Measurements from ENCODE around the gene FOXE1.
A peak's percentile ranks its signal among the peaks of the same experiment; 100 is the strongest.

Gene FOXE1

GRCh38 chr9:97903177-97903576, 50.2 kb downstream of the FOXE1 start:
- Mint-ChIP-seq H3K4me1 (peaks cover 69% of the 10 kb centered on the region), H3K4me3 (peak overlapping the region; percentile 18), H3K27me3 (no peaks in the 10 kb centered on the region), H3K36me3 (ENCODE audit: low read depth) (peaks cover 23% of the 10 kb centered on the region), H3K27ac (no peak overlapping the region), H3K9me3 (no peaks in the 10 kb centered on the region)
- no peak for DNase-seq
- peak; percentile 37 for ATAC-seq

DNA sequence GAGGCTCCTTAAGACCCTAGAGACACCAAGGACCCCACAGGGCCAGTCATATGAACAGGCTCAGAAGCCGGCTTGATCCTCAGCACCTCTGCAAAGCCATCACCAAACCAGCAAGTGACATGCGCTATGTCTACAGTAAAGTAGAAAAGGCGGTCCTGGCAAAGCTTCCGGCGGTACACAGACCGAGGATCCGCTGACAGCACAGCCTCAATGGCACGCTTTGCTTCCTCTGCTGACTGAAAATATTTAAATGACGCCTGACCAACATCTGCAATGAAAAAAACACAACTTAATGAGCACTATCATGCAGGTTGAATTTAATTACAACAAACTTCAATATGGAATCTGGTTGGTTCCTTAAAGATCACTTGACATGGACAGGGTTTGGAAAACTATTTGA, 51.7 kb downstream of the FOXE1 start:
- ATAC-seq: peak; percentile 67
- Mint-ChIP-seq H3K4me3 (peak overlapping the region; percentile 67), H3K9me3 (no peaks in the 10 kb centered on the region), H3K36me3 (ENCODE audit: low read depth) (peaks cover 29% of the 10 kb centered on the region), H3K27ac (peak overlapping the region; percentile 75), H3K27me3 (no peaks in the 10 kb centered on the region), H3K4me1 (peaks cover 75% of the 10 kb centered on the region)
- peak; percentile 37 for DNase-seq

GRCh38 chr9:97905228-97905627, 52.2 kb downstream of the FOXE1 start:
- Mint-ChIP-seq H3K9me3 (no peaks in the 10 kb centered on the region), H3K27me3 (no peaks in the 10 kb centered on the region), H3K4me1 (peaks cover 80% of the 10 kb centered on the region), H3K27ac (peak overlapping the region; percentile 75), H3K36me3 (ENCODE audit: low read depth) (peaks cover 33% of the 10 kb centered on the region), H3K4me3 (peak overlapping the region; percentile 67)
- no peak for DNase-seq
- peak; percentile 66 for ATAC-seq

Data from activated naive CD8-positive, alpha-beta T cell treated with anti-CD3 and anti-CD28 coated beads, Interleukin-2, amount 50 U/mL, for 24 hours (primary cell).